GM18868 (cell line): Measurements from ENCODE around the gene TMED10.
A peak's percentile ranks its signal among the peaks of the same experiment; 100 is the strongest.

Experiments
- ATAC-seq: cut with Tn5 transposase; IDR thresholded peaks from one replicate; pipeline ENCODE4 v1.9.1; 2021; ENCODE audit warnings: mild to moderate bottlenecking, moderate library complexity; ENCODE audit not compliant: unreplicated experiment

TMED10 gene

GRCh38 chr14:75176142-75176820 lies at the start of gene TMED10:
Gene TMED10 (minus strand): TSS chr14:75176612. CDS start chr14:75176579, 33 bp downstream.
- ATAC-seq = peak; percentile 64

- ATAC-seq = no peak
Measured at GRCh38 chr14:75224561-75224960, 48.1 kb upstream of the TMED10 start.

- ATAC-seq = peak; percentile 56
Measured at GRCh38 chr14:75223664-75224154, 47.3 kb upstream of the TMED10 start.

GRCh38 chr14:75222208-75222701 lies 45.8 kb upstream of the TMED10 start:
- peak; percentile 59 for ATAC-seq

- ATAC-seq = peak; percentile 22
Measured at GRCh38 chr14:75221797-75222196, 45.4 kb upstream of the TMED10 start.

- ATAC-seq = no peak
Measured at GRCh38 chr14:75220156-75220555, 43.7 kb upstream of the TMED10 start.

- ATAC-seq = no peak
Measured at GRCh38 chr14:75217508-75218206, 41.2 kb upstream of the TMED10 start.

GRCh38 chr14:75216427-75217006 lies 40.1 kb upstream of the TMED10 start:
- ATAC-seq = no peak

GRCh38 chr14:75215520-75215919 lies 39.1 kb upstream of the TMED10 start:
- no peak for ATAC-seq

GRCh38 chr14:75214558-75214957 lies 38.1 kb upstream of the TMED10 start:
- ATAC-seq = no peak

- ATAC-seq = no peak
Measured at GRCh38 chr14:75213172-75213571, 36.8 kb upstream of the TMED10 start.

- ATAC-seq = no peak
Measured at GRCh38 chr14:75208843-75209242, 32.4 kb upstream of the TMED10 start.

GRCh38 chr14:75206190-75206589 lies 29.8 kb upstream of the TMED10 start:
- no peak for ATAC-seq

GRCh38 chr14:75205591-75205990 lies 29.2 kb upstream of the TMED10 start:
- no peak for ATAC-seq

- ATAC-seq = no peak
Measured at GRCh38 chr14:75204116-75204515, 27.7 kb upstream of the TMED10 start.

GRCh38 chr14:75202657-75203056 lies 26.2 kb upstream of the TMED10 start:
- ATAC-seq = no peak

- ATAC-seq = no peak
Measured at GRCh38 chr14:75201087-75201486, 24.7 kb upstream of the TMED10 start.

- ATAC-seq = no peak
Measured at GRCh38 chr14:75200451-75200850, 24.0 kb upstream of the TMED10 start.

GRCh38 chr14:75198291-75198933 lies 22.0 kb upstream of the TMED10 start:
- no peak for ATAC-seq

- no peak for ATAC-seq
Measured at GRCh38 chr14:75197338-75197737, 20.9 kb upstream of the TMED10 start.

GRCh38 chr14:75196468-75196867 lies 20.1 kb upstream of the TMED10 start:
- peak; percentile 56 for ATAC-seq
